OCI-LY7 (cell line): ENCODE data around the gene ATF6B.

Experiments
- EZH2phosphoT487 ChIP-seq: fragments of 200-600 bp; sonication (generic); IDR thresholded peaks from 2 replicates; pipeline ENCODE4 v1.6.1; 2018; ENCODE audit warnings: low read depth, borderline replicate concordance, mild to moderate bottlenecking, mixed run types, antibody characterized with exemption, low read length, moderate library complexity, mixed read lengths
- TF ChIP-seq, protein P1 (sequence below): fragments of 200-600 bp; sonication (generic); conservative IDR thresholded peaks from 2 replicates; pipeline ENCODE4 v1.5.1; 2014; ENCODE audit warnings: mild to moderate bottlenecking, antibody characterized with exemption, low read length, moderate library complexity, mixed read lengths

DNA sequence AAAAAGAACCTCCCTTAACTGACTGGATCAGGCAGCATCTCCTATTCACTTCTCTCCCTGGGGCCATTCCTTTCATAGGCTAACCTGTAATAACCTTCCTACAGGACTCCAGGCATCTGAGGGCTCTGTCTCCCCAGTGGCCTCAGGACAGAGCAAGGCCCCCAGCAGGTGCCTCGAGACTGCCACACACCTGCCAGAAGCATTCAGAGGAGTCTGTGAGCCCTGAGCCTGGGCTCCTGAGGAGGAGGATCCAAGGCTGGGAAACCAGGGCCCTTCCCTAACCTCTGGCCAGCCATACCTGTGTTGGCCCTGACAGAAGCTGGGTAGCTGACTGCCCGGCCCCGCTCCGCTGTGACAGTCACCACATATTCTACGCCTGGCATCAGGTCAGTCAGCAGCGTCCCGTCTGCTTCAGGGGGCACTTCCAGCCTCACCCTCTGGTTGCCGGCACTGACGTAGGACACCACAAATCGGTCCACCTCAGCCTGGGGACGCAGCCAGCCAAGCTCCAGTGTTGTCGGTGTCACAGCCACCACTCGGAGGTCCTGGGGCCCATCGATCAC, 39.5 kb downstream of the ATF6B start:
- TF ChIP-seq, protein P1, sequence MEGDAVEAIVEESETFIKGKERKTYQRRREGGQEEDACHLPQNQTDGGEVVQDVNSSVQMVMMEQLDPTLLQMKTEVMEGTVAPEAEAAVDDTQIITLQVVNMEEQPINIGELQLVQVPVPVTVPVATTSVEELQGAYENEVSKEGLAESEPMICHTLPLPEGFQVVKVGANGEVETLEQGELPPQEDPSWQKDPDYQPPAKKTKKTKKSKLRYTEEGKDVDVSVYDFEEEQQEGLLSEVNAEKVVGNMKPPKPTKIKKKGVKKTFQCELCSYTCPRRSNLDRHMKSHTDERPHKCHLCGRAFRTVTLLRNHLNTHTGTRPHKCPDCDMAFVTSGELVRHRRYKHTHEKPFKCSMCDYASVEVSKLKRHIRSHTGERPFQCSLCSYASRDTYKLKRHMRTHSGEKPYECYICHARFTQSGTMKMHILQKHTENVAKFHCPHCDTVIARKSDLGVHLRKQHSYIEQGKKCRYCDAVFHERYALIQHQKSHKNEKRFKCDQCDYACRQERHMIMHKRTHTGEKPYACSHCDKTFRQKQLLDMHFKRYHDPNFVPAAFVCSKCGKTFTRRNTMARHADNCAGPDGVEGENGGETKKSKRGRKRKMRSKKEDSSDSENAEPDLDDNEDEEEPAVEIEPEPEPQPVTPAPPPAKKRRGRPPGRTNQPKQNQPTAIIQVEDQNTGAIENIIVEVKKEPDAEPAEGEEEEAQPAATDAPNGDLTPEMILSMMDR = no peak
- TF ChIP-seq EZH2phosphoT487 = no peak
